Right lung (tissue), 5 donors: ENCODE data around the gene CNN2. TPM values are rescaled to one million over a fixed set of nuclear protein-coding genes. Genes with fewer than 3 reads are reported as not detected.

Experiments used
- DNase-seq, 2 donors: peaks; one replicate each; pipeline ENCODE4 v3.0.0-alpha.2; 2013
- polyA plus RNA-seq, 5 donors: library from polyadenylated mRNA; unstranded; fragments of 120-200 nt; gene quantifications; one replicate each; pipeline versions ENCODE4 v1.2.1 to v1.2.3, GENCODE V29; 2013; ENCODE audit warnings: inconsistent platforms in 1 of 5, low replicate concordance in 1 of 5; ENCODE audit not compliant: insufficient read length in 5 of 5, insufficient read depth in 1 of 5

Gene CNN2
- polyA plus RNA-seq, 5 donors, result 128 to 196 (median 157) TPM

DNA sequence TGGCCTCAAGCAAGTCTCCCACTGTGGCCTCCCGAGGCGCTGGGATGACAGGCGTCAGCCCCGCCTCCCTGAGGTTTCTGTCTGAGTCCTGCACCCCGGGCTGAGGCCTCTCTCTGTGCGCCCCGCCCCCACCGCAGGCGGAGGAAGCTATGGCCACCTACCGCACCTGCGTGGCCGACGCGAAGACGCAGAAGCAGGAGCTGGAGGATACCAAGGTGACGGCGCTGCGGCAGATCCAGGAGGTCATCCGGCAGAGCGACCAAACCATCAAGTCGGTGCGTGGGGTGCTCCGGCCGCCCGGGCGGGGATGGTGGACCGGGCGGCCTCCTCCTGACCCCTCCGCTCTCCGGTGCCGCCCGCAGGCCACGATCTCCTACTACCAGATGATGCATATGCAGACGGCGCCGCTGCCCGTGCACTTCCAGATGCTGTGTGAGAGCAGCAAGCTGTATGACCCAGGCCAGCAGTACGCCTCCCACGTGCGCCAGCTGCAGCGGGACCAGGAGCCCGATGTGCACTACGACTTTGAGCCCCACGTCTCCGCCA lies 53.2 kb downstream of the CNN2 start:
- DNase-seq, result no peak

DNA sequence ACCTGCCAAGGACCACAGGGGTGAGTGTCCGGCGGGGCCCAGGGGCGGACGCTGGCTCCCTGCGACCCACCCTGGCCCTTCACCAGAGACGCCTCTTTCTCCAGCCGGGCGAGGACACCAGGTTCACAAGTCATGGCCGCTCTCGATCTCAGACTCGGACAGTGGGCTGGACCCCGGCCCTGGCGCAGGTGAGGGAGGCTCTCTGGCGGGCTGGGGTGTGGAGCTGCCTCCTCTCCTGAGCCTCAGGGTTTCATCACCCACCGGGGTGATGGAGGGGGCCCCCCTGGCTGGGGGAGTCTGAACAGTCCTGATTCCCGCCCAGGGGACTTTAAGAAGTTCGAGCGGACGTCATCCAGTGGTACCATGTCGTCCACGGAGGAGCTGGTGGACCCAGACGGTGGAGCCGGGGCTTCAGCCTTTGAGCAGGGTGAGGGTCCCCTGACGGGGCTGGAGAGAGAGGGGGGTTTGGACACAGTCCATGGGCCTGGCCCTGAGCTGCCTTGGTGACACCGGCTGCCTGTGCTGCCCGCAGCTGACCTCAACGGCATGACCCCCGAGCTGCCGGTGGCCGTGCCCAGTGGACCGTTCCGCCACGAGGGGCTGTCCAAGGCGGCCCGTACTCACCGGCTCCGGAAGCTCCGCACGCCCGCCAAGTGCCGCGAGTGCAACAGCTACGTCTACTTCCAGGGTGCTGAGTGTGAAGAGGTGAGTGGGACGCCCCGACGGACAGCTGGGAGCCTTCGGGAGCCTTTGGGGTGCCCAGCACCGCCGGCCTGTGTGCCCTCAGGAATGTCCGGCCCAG lies 54.2 kb downstream of the CNN2 start:
- no peak for DNase-seq

DNA sequence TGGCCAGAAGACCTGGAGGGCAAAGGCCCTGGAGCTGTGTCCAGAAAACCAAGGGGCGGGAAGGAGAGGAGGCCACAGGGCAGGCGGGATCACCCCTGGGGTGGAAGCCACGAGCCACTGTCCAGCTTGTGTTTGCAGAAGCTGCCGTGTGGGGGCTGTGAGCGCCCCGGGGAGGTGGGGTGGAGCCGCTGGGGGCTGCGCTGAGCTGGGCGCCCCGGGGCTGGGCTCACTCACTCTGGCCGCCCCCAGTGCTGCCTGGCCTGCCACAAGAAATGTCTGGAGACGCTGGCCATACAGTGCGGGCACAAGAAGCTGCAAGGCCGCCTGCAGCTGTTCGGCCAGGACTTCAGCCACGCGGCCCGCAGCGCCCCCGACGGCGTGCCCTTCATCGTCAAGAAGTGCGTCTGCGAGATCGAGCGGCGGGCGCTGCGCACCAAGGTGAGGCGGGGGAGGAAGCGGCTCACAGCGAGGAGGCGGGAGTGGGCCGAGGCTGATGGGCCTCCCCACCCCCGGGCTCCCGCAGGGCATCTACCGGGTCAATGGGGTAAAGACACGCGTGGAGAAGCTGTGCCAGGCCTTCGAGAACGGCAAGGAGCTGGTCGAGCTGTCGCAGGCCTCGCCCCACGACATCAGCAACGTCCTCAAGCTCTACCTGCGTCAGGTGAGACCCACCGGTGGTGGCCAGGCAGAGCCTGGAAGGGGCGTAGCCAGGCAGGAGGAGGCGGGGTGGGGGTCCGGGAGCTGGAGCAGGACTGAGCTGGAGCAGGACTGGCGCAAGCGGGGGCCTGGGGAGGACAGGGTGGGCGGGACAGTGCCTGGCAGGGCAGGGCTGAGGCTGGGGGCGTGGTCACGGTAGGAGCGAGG lies 55.1 kb downstream of the CNN2 start:
- DNase-seq, result no peak

DNA sequence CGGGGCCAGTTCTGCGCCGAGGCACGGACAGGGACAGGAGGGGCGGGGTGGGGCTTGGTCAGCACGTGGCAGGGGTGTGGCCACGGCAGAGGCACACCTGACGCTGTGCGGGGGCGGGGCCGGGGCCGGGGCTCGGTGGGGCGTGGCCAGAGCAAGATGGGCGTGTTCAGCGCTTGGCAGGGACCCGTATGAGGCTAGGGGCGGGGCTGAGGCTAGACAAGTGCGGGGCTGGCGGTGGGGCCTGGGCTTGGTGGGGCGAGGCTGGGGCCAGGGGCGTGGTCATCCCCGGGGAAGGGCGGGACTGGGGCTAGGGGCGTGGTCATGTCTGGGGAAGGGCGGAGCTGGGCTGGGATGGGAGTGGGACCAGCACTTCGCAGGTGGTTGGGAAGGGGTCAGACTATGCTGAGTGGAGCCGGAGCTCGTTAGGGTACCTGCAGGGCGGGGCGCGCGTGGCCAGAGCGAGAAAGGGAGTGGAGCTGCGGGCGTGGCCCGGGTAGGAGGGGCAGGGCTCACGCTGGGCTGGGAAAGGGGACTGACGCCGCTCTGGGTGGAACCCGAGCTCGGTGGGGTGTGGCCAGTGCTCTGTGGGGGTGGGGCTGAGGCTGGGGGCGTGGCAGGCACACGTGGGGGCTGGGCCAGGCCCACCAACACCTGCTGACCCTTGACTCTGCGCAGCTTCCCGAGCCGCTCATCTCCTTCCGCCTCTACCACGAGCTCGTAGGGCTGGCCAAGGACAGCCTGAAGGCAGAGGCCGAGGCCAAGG lies 55.9 kb downstream of the CNN2 start:
- peak in 1 of 2 donors; percentile 58 for DNase-seq

DNA sequence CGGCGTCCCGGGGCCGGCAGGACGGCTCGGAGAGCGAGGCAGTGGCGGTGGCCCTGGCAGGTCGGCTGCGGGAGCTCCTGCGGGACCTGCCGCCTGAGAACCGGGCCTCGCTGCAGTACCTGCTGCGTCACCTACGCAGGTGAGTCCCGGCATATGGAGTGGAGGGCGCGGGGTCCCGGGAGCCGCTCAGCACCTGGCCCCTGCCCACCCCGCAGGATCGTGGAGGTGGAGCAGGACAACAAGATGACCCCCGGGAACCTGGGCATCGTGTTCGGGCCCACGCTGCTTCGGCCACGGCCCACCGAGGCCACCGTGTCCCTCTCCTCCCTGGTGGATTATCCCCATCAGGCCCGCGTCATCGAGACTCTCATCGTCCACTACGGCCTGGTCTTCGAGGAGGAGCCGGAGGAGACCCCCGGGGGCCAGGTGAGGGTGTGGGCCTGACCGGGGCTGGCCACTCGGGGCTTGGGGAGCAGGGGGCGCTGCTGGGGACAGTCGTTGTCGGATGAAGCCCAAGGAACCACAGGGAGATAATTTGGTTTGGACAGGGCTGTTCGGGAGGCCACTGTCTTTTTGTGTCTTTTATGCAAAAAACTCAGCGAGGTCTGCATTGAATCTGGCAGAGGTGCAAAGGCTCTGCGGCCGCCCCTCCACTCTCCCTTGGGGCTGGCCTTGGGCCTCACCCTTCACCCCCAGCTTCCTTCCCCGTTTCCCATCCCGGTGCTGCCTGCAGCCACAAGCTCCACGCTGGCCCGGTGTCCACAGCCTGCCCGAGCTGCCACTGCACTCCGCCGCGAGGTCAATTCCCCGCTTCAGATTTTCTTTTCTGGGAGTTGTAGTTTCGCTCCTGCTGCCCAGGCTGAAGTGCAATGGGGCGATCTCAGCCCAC lies 56.8 kb downstream of the CNN2 start:
- DNase-seq, result no peak

DNA sequence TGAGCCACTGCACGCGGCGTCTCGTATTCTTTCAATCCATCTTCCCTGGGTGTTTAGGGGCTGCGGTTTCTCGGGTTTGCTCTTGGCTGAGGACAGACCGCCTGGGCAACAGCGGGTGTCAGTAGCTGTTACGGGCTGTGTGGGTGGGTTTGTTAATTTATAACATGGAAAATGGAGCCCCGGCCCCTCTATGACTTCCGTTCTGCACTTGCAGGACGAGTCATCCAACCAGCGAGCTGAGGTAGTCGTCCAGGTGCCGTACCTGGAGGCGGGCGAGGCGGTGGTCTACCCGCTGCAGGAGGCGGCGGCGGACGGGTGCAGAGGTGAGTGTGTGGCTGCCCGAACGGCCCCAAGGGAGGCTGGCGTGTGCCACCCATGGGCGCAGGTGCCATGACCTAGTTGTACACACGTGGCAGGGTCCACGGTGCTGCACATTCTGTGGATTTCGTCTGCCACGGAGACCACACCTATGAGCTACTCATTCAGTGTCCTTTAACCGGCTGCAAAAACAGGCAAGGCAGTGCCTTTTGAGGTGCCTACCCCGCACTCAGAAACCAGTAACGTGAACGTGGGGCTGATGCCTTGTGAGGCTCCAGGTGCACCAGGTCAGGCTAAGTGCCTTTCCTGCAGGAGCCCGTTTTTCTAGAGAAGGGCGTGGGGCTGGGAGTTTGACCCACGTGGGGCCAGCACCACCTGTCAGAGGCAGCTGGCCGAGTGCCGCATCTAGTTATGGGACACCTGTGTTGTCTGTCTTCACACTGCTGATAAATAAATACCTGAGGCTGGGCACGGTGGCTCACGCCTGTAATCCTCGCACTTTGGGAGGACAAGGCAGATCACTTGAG lies 57.8 kb downstream of the CNN2 start:
- no peak for DNase-seq

DNA sequence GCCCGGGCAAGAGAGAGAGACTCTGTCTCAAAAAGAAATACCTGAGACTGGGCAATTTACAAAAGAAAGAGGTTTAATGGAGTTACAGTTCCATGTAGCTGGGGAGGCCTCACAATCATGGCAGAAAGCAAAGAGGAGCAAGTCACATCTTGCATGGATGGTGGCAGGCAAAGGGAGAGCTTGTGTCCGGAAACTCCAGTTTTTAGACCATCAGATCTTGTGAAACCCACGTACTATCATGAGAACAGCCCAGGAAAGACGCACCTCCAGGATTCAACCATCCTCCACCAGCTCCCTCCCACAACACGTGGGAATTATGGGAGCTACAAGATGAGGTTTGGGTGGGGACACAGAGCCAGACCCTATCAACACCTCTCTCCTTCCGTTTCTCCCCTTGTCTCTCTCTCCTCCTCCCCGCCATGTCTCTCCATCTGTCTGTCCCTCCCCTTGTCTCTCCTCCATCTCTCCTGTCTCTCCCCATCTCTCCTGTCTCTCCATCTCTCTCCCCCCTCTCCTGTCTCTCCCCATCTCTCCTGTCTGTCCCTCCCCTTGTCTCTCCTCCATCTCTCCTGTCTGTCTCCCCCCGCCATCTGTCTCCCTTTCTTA lies 58.7 kb downstream of the CNN2 start:
- no peak for DNase-seq

DNA sequence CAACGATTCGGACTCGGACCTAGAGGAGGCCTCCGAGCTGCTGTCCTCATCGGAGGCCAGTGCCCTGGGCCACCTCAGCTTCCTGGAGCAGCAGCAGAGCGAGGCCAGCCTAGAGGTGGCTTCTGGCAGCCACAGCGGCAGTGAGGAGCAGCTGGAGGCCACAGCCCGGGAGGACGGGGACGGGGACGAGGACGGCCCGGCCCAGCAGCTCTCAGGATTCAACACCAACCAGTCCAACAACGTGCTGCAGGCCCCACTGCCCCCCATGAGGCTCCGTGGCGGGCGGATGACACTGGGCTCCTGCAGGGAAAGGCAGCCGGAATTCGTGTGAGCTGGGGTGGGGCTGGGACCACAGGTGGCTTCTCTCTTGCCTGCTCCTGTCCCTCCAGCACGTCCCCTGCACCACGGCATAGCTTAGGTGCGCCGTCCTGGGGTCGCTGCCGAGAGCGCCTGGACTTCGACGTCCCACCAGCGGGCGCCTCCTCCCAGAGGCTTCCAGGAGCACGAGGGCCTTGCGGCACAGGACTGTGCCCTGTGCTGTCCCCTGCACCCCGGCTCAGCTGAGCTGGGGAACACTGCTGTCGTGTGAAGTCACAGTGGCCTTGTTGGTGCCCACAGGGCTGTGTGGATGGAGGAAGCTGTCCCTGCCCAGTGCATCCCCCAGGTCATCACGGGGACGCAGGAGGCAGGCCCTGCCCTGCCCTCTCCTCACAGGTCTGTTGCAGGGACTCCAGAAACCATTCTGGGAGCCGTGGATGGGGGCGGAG lies 59.5 kb downstream of the CNN2 start:
- DNase-seq, result no peak

DNA sequence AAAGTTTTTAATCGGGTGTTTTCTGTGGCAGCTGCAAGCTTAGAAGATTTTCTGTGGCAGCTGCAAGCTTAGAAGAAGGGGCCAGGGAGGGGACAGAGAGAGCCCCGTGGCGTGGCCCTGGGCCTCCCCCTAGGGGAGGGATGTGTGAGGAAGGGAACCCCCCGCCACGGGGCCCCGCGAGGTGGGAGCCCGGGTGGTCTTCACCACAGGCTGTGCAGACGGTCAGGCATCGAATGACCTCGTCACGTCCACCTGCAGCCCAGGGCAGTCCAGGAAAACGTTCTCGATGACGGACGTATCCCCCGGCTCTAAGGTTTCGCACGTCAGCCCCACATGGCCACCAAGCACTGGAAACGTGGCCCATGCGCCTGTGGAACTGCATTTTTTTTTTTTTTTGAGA lies 60.2 kb downstream of the CNN2 start:
- DNase-seq, result no peak

DNA sequence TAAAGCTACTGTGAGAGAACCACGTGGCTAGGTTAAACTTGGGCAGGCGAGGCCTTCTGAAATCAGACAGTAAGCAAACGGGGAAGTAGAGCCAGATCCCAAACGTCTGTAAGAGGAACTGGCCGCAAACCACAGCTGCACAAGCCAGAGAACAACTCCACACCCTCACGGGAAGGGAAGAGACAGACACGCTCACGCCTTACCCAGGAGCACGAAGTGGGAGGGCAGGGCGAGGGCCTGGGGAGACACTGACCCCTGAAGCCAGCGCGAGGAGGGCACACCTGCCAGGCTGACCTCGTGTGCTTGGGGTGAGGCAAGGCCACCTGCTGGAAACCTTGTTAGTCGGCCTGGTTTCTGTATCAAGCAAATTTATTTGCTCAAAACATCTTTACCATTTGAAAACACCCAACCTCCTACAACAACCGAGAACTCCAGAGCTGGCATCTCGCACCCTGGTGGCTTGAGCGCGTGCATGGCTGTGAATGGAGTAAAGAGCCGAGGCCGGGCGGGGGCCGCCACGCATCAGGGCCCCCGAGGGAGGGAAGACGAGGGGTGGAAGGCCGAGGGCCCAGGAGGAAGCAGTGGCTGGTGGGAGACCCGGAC lies 61.5 kb downstream of the CNN2 start:
- DNase-seq, result no peak

DNA sequence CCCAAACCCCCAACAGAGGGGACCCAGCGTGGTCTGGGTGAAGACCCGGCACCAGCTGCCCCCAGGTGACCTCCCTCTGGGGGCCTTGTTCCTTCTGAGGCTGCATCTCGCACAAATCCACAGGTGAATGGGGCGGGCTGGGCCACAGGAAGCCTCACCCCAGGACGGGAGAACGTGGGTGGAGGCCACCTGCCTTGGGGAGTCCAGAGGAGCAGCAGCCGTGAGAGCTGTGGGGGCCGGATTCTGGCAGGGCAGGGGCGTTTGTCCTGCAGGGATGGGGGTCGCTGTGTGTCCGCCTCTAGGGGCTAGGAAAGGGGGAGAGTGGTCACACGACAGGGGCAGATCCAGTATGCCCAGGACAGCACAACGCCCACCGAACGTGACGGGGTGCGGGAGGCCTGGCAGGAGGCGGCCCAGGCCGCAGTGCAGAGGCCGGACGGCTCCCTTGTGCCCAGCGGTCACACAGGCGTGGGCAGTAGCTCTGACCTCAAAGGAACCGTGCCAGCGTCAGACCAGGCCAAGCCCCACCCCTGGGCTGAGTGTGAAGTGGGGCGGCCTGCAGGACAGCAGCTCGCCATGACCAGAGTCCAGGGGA lies 62.1 kb downstream of the CNN2 start:
- DNase-seq, result no peak

Other genes starting within 250 kb of the CNN2 start
- 100 to 1,000 TPM; 294 to 375 (median 310) TPM for gene PTBP1, start 229.2 kb upstream of the CNN2 start, polyA plus RNA-seq
- 10 to 100 TPM in 1 of 5 donors, 1 to 10 TPM in 4; 3.0 to 13.7 (median 7.1) TPM for gene PLPPR3, start 204.7 kb upstream of the CNN2 start, polyA plus RNA-seq
- 1 to 10 TPM; 1.4 to 4.4 (median 1.9) TPM for gene AZU1, start 198.8 kb upstream of the CNN2 start, polyA plus RNA-seq
- 1 to 10 TPM; 1.4 to 3.4 (median 2.2) TPM for gene PRTN3, start 185.6 kb upstream of the CNN2 start, polyA plus RNA-seq
- gene ELANE, start 174.3 kb upstream of the CNN2 start, polyA plus RNA-seq, result 1 to 10 TPM in 2 of 5 donors, under 1 TPM in 3; 0.20 to 1.7 (median 0.75) TPM
- 10 to 100 TPM in 1 of 5 donors, 1 to 10 TPM in 4; 4.7 to 31.4 (median 6.3) TPM for gene CFD, start 166.9 kb upstream of the CNN2 start, polyA plus RNA-seq
- gene MED16, start 133.4 kb upstream of the CNN2 start, polyA plus RNA-seq, result 10 to 100 TPM; 36.7 to 76.2 (median 51.0) TPM
- not detected for gene RNU6-9, start 133.1 kb upstream of the CNN2 start, polyA plus RNA-seq
- 10 to 100 TPM; 27.5 to 61.8 (median 37.1) TPM for gene R3HDM4, start 113.4 kb upstream of the CNN2 start, polyA plus RNA-seq
- gene KISS1R, start 109.3 kb upstream of the CNN2 start, polyA plus RNA-seq, result under 1 TPM in 1 of 5 donors, not detected in 4; 0.15 TPM
- 10 to 100 TPM; 17.0 to 28.0 (median 20.3) TPM for gene ARID3A, start 100.6 kb upstream of the CNN2 start, polyA plus RNA-seq
- 10 to 100 TPM; 22.3 to 47.6 (median 30.8) TPM for gene WDR18, start 42.3 kb upstream of the CNN2 start, polyA plus RNA-seq
- gene GRIN3B, start 26.2 kb upstream of the CNN2 start, polyA plus RNA-seq, result 1 to 10 TPM in 2 of 5 donors, under 1 TPM in 3; 0.31 to 1.6 (median 0.69) TPM
- 100 to 1,000 TPM in 2 of 5 donors, 10 to 100 TPM in 3; 70.9 to 132 (median 98.4) TPM for gene TMEM259, start 5.5 kb upstream of the CNN2 start, polyA plus RNA-seq
- gene RNU6-2, start 5.1 kb upstream of the CNN2 start, polyA plus RNA-seq, result not detected
- gene ABCA7, start 13.5 kb downstream of the CNN2 start, polyA plus RNA-seq, result 1 to 10 TPM; 2.8 to 6.1 (median 4.7) TPM
- 10 to 100 TPM in 3 of 5 donors, 1 to 10 TPM in 2; 7.8 to 15.8 (median 10.2) TPM for gene ARHGAP45, start 40.6 kb downstream of the CNN2 start, polyA plus RNA-seq
- 100 to 1,000 TPM; 107 to 191 (median 115) TPM for gene POLR2E, start 68.8 kb downstream of the CNN2 start, polyA plus RNA-seq
- 100 to 1,000 TPM; 141 to 288 (median 176) TPM for gene GPX4, start 77.4 kb downstream of the CNN2 start, polyA plus RNA-seq
- 10 to 100 TPM; 16.7 to 26.3 (median 17.9) TPM for gene SBNO2, start 147.7 kb downstream of the CNN2 start, polyA plus RNA-seq
- gene STK11, start 179.2 kb downstream of the CNN2 start, polyA plus RNA-seq, result 10 to 100 TPM; 40.7 to 59.5 (median 46.3) TPM
- 1 to 10 TPM in 4 of 5 donors, under 1 TPM in 1; 0.97 to 2.5 (median 1.5) TPM for gene CBARP, start 211.4 kb downstream of the CNN2 start, polyA plus RNA-seq
- gene ATP5F1D, start 215.1 kb downstream of the CNN2 start, polyA plus RNA-seq, result 100 to 1,000 TPM in 1 of 5 donors, 10 to 100 TPM in 4; 47.3 to 131 (median 76.0) TPM
- gene MIDN, start 222.0 kb downstream of the CNN2 start, polyA plus RNA-seq, result 10 to 100 TPM; 29.5 to 67.9 (median 40.8) TPM
- gene CIRBP, start 242.7 kb downstream of the CNN2 start, polyA plus RNA-seq, result 1,000 to 10,000 TPM in 1 of 5 donors, 100 to 1,000 TPM in 4; 774 to 1,053 (median 920) TPM
- gene FAM174C, start 248.9 kb downstream of the CNN2 start, polyA plus RNA-seq, result 10 to 100 TPM in 4 of 5 donors, 1 to 10 TPM in 1; 8.9 to 32.2 (median 17.2) TPM